WTC11 (cell line): ENCODE data around the gene PTPRT. TPM values are rescaled to one million over a fixed set of nuclear protein-coding genes. Genes with fewer than 3 reads are reported as not detected.

Experiments used
- ATAC-seq: fragments of 200-7000 bp; cut with Tn5 transposase; 2 replicates; pipeline ENCODE4 v1.10.0; 2021; ENCODE audit warnings: mild to moderate bottlenecking, moderate library complexity
- CTCF ChIA-PET: fragments of 300-600 bp; sonication (Branson Sonifier 250); formaldehyde crosslinking; loops from one replicate; lab custom pipeline; 2021; ENCODE audit warnings: antibody characterized with exemption; lab: Charles Lee
- POLR2A ChIA-PET: fragments of 350-600 bp; sonication (Branson Sonifier 250); formaldehyde crosslinking; loops from one replicate; lab custom pipeline; 2021; ENCODE audit warnings: antibody characterized with exemption; lab: Charles Lee
- DNase-seq: peaks from one replicate; pipeline ENCODE4 v3.0.0; 2021; ENCODE audit warnings: low spot score
- H3K27ac Mint-ChIP-seq: 2 replicates; pipeline ENCODE4 v1.8.0; 2021; ENCODE audit warnings: mixed read lengths
- H3K27me3 Mint-ChIP-seq: 2 replicates; pipeline ENCODE4 v1.8.0; 2021; ENCODE audit warnings: low read depth, mild to moderate bottlenecking, moderate library complexity, mixed read lengths
- H3K36me3 Mint-ChIP-seq: 2 replicates; pipeline ENCODE4 v1.8.0; 2021; ENCODE audit warnings: mixed read lengths
- H3K4me1 Mint-ChIP-seq: 2 replicates; pipeline ENCODE4 v1.8.0; 2022; ENCODE audit warnings: mixed read lengths
- H3K4me3 Mint-ChIP-seq: 2 replicates; pipeline ENCODE4 v1.8.0; 2021; ENCODE audit warnings: mild to moderate bottlenecking, moderate library complexity, mixed read lengths
- H3K9me3 Mint-ChIP-seq: 2 replicates; pipeline ENCODE4 v1.8.0; 2021; ENCODE audit warnings: mixed read lengths
- CBFB ChIP-seq: sonication (generic); formaldehyde crosslinking; IDR thresholded peaks from 2 replicates; pipeline ENCODE4 v1.8.1; 2022; ENCODE audit warnings: mild to moderate bottlenecking, low read depth, missing genetic modification reagents
- CREB1 ChIP-seq: sonication (generic); formaldehyde crosslinking; IDR thresholded peaks from 2 replicates; pipeline ENCODE4 v1.8.0; 2023; ENCODE audit warnings: mild to moderate bottlenecking, missing genetic modification reagents
- CTCF ChIP-seq: fragments of 200-600 bp; IDR thresholded peaks from 2 replicates; pipeline ENCODE4 v1.8.0; 2022; ENCODE audit warnings: antibody characterized with exemption
- ETV6 ChIP-seq: sonication (generic); formaldehyde crosslinking; IDR thresholded peaks from 2 replicates; pipeline ENCODE4 v1.8.1; 2022; ENCODE audit warnings: mild to moderate bottlenecking, missing genetic modification reagents
- FOXK1 ChIP-seq: sonication (generic); formaldehyde crosslinking; IDR thresholded peaks from 2 replicates; pipeline ENCODE4 v1.8.0; 2022; ENCODE audit warnings: mild to moderate bottlenecking, moderate library complexity, missing genetic modification reagents
- GRHL2 ChIP-seq: fragments of 250-450 bp; sonication (Bioruptor Pico); IDR thresholded peaks from 2 replicates; pipeline ENCODE4 v1.8.0; 2022; ENCODE audit warnings: mild to moderate bottlenecking, moderate library complexity; ENCODE audit not compliant: insufficient replicate concordance, severe bottlenecking
- IRF2 ChIP-seq: sonication (generic); formaldehyde crosslinking; IDR thresholded peaks from 2 replicates; pipeline ENCODE4 v1.8.0; 2022; ENCODE audit warnings: low read depth, missing genetic modification reagents, borderline replicate concordance
- JUN ChIP-seq: sonication (generic); formaldehyde crosslinking; IDR thresholded peaks from 2 replicates; pipeline ENCODE4 v1.8.0; 2023; ENCODE audit warnings: mild to moderate bottlenecking, missing genetic modification reagents
- NFE2L1 ChIP-seq: sonication (generic); formaldehyde crosslinking; IDR thresholded peaks from 2 replicates; pipeline ENCODE4 v1.8.1; 2023; ENCODE audit warnings: missing genetic modification reagents
- NR2C2 ChIP-seq: sonication (generic); formaldehyde crosslinking; IDR thresholded peaks from 2 replicates; pipeline ENCODE4 v1.8.0; 2022; ENCODE audit warnings: mild to moderate bottlenecking, missing genetic modification reagents
- PREB ChIP-seq: sonication (generic); formaldehyde crosslinking; IDR thresholded peaks from 2 replicates; pipeline ENCODE4 v1.8.1; 2022; ENCODE audit warnings: mild to moderate bottlenecking, missing genetic modification reagents, moderate library complexity, borderline replicate concordance
- STAT6 ChIP-seq: sonication (generic); formaldehyde crosslinking; conservative IDR thresholded peaks from 2 replicates; pipeline ENCODE4 v1.8.1; 2023; ENCODE audit warnings: mild to moderate bottlenecking, low read depth, missing genetic modification reagents, moderate library complexity
- TP53 ChIP-seq: sonication (generic); formaldehyde crosslinking; IDR thresholded peaks from 2 replicates; pipeline ENCODE4 v1.8.1; 2023; ENCODE audit warnings: mild to moderate bottlenecking, missing genetic modification reagents
- ZBTB43 ChIP-seq: sonication (generic); formaldehyde crosslinking; IDR thresholded peaks from 2 replicates; pipeline ENCODE4 v1.8.1; 2023; ENCODE audit warnings: mild to moderate bottlenecking, missing genetic modification reagents
- ZNF121 ChIP-seq: sonication (generic); formaldehyde crosslinking; IDR thresholded peaks from 2 replicates; pipeline ENCODE4 v1.8.0; 2023; ENCODE audit warnings: missing genetic modification reagents
- ZNF263 ChIP-seq: sonication (generic); formaldehyde crosslinking; IDR thresholded peaks from 2 replicates; pipeline ENCODE4 v1.8.1; 2022; ENCODE audit warnings: low read depth, mild to moderate bottlenecking, moderate library complexity, missing genetic modification reagents
- ZNF423 ChIP-seq: fragments of 250-450 bp; sonication (Bioruptor Pico); IDR thresholded peaks from 2 replicates; pipeline ENCODE4 v2.1.2; 2022; ENCODE audit warnings: mild to moderate bottlenecking, moderate library complexity
- ZNF425 ChIP-seq: fragments of 250-450 bp; sonication (Bioruptor Pico); conservative IDR thresholded peaks from 2 replicates; pipeline ENCODE4 v1.9.0; 2021; ENCODE audit warnings: mild to moderate bottlenecking
- total RNA-seq: library from RNA; stranded (reverse); gene quantifications from 3 replicates; pipeline ENCODE4 v1.2.3, GENCODE V29; 2021

Gene PTPRT
- total RNA-seq, 1 experiment from 2014 or later = 1.1 TPM

- no peak for TF ChIP-seq STAT6 (CRISPR knock-in tag)
- no peak for TF ChIP-seq FOXK1
- TF ChIP-seq ZNF263 (CRISPR knock-in tag) = no peak
- no peak for TF ChIP-seq NFE2L1 (CRISPR knock-in tag)
- no peak for TF ChIP-seq TP53 (CRISPR knock-in tag)
- TF ChIP-seq JUN (CRISPR knock-in tag) = no peak
Measured at GRCh38 chr20:43161716-43162115, 28.0 kb downstream of the PTPRT start (continued).

GRCh38 chr20:43160941-43161340, 28.8 kb downstream of the PTPRT start:
- no peaks in the 10 kb centered on the region for H3K4me1 Mint-ChIP-seq
- no peaks in the 10 kb centered on the region; the same call in 1 of the 2 replicates for H3K9me3 Mint-ChIP-seq
- ChIA-PET POLR2A (no interaction called here), CTCF (no interaction called here)
- no peak for DNase-seq
- no peaks in the 10 kb centered on the region for H3K36me3 Mint-ChIP-seq
- no peak for ATAC-seq
- no peaks in the 10 kb centered on the region for H3K27me3 Mint-ChIP-seq
- TF ChIP-seq ZNF121 (CRISPR knock-in tag) (no peak), NR2C2 (no peak), JUN (CRISPR knock-in tag) (no peak), IRF2 (CRISPR knock-in tag) (no peak), CTCF (no peak)
- no peak overlapping the region for H3K27ac Mint-ChIP-seq
- H3K4me3 Mint-ChIP-seq = no peak overlapping the region

- TF ChIP-seq GRHL2 (CRISPR knock-in tag) = no peak
- TF ChIP-seq ZNF423 (CRISPR knock-in tag) = no peak
- TF ChIP-seq PREB = no peak
- TF ChIP-seq CBFB = no peak
- TF ChIP-seq ETV6 = no peak
- TF ChIP-seq ZNF425 (CRISPR knock-in tag) = no peak
- no peak for TF ChIP-seq CREB1 (CRISPR knock-in tag)
- no peak for TF ChIP-seq ZBTB43 (CRISPR knock-in tag)
- TF ChIP-seq, all 79 proteins: peak for 0
- H3K9me3 Mint-ChIP-seq = no peaks in the 10 kb centered on the region
- no peaks in the 10 kb centered on the region for H3K36me3 Mint-ChIP-seq
- no peaks in the 10 kb centered on the region for H3K27me3 Mint-ChIP-seq
- ChIA-PET CTCF (no interaction called here), POLR2A (no interaction called here)
- no peak for ATAC-seq
- no peaks in the 10 kb centered on the region for H3K4me1 Mint-ChIP-seq
- no peak overlapping the region for H3K27ac Mint-ChIP-seq
- H3K4me3 Mint-ChIP-seq = no peak overlapping the region
- DNase-seq = no peak
Measured at GRCh38 chr20:43159994-43160393, 29.7 kb downstream of the PTPRT start.
